PFSK-1 (cell line): ENCODE results near the gene VAPB.

ENCODE experiments used
- FOXP2 ChIP-seq: optimal IDR thresholded peaks from 2 replicates; pipeline ENCODE3; 2011; ENCODE audit warnings: borderline replicate concordance, control low read depth, inconsistent platforms; ENCODE audit not compliant: insufficient read depth; ENCODE audit errors: extremely low read length, extremely low read depth
- POLR2AphosphoS5 ChIP-seq: IDR thresholded peaks from 2 replicates; pipeline ENCODE4 v1.6.1; 2012; ENCODE audit warnings: low read depth, mild to moderate bottlenecking, control low read depth, low read length, moderate library complexity
- SIN3A ChIP-seq: IDR thresholded peaks from 2 replicates; pipeline ENCODE4 v1.6.1; 2012; ENCODE audit warnings: mild to moderate bottlenecking, low read length, moderate library complexity, borderline replicate concordance; ENCODE audit not compliant: insufficient read depth
- TAF1 ChIP-seq: IDR thresholded peaks from 2 replicates; pipeline ENCODE4 v1.6.1; 2012; ENCODE audit warnings: low read length, control low read depth, borderline replicate concordance; ENCODE audit not compliant: insufficient read depth
- TF ChIP-seq, protein P1 (sequence below), 2 experiments: IDR thresholded peaks; 2 replicates each; pipeline versions ENCODE4 v1.6.1 to v1.8.0; 2011 to 2012; ENCODE audit warnings: low read depth in 2 of 2, low read length in 2 of 2, control low read depth in 1 of 2, inconsistent platforms in 1 of 2, mild to moderate bottlenecking in 1 of 2, moderate library complexity in 1 of 2; ENCODE audit not compliant: insufficient read depth in 1 of 2

VAPB gene

DNA sequence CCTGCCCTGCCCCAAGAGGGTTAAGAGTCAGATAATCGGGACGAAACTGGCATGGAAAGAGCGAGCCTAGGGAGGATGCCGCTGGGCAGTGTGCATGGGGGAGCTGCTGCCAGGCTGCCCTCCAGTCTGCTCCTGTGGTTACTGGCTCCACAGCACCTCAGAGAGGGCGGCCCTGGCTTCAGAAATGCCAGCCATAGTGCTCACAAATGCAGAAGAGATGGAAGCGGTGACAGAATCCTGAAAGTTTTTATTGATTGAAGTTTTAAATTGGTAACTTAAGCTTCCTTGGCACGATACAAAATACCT, 57.9 kb downstream of the VAPB start:
- TF ChIP-seq, protein P1, sequence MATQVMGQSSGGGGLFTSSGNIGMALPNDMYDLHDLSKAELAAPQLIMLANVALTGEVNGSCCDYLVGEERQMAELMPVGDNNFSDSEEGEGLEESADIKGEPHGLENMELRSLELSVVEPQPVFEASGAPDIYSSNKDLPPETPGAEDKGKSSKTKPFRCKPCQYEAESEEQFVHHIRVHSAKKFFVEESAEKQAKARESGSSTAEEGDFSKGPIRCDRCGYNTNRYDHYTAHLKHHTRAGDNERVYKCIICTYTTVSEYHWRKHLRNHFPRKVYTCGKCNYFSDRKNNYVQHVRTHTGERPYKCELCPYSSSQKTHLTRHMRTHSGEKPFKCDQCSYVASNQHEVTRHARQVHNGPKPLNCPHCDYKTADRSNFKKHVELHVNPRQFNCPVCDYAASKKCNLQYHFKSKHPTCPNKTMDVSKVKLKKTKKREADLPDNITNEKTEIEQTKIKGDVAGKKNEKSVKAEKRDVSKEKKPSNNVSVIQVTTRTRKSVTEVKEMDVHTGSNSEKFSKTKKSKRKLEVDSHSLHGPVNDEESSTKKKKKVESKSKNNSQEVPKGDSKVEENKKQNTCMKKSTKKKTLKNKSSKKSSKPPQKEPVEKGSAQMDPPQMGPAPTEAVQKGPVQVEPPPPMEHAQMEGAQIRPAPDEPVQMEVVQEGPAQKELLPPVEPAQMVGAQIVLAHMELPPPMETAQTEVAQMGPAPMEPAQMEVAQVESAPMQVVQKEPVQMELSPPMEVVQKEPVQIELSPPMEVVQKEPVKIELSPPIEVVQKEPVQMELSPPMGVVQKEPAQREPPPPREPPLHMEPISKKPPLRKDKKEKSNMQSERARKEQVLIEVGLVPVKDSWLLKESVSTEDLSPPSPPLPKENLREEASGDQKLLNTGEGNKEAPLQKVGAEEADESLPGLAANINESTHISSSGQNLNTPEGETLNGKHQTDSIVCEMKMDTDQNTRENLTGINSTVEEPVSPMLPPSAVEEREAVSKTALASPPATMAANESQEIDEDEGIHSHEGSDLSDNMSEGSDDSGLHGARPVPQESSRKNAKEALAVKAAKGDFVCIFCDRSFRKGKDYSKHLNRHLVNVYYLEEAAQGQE (IDR thresholded peaks at IDR 0.05; ENCODE audit: insufficient read depth in 1 of 2, low read depth in 2 of 2, low read length in 2 of 2) = no peak
- TF ChIP-seq FOXP2 (no peak), SIN3A (no peak), POLR2AphosphoS5 (no peak), TAF1 (no peak)

DNA sequence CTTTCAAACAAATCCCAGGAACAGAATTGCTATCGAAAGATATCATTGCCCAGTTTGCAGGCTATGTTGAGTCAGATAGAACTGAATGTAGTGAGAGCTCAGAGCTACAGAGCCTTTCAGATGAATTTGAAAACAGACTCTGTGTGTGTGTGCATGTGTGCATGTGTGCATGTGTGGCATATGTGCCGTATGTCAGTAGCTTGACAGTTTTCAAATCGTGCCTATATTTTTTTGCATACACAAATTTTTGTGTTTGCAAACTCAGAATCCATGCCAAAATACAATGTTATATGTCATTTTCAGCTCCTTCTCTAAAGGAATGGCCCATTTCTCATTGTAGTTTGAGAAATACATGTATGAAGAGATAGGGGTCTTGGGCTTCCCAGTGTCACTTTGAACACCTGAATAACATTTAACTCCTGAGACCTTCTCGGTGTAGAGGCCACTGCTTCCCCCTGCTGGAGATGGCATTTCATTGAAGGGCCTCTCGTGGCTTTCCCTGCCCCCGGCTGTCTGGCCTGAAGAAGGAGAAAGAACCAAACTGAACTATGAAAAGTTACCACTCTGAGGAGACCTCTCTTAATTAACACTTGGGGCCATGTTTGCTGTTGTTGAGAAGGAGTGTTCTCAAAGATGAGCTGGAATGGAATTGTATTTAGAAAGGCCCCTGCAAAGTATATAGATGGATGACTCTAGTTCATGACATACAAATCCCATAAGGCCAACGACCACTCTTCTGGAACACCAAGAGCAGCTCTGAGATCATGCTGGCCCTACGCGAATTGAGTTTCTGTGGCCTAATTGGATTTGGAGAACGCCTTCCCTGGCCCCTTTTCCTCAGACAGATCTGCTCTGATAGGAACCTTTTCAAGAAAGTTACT, 58.7 kb downstream of the VAPB start:
- TF ChIP-seq SIN3A (no peak), POLR2AphosphoS5 (no peak), TAF1 (no peak), FOXP2 (no peak)
- TF ChIP-seq, protein P1 (IDR thresholded peaks at IDR 0.05; ENCODE audit: insufficient read depth in 1 of 2, low read depth in 2 of 2, low read length in 2 of 2) = no peak

DNA sequence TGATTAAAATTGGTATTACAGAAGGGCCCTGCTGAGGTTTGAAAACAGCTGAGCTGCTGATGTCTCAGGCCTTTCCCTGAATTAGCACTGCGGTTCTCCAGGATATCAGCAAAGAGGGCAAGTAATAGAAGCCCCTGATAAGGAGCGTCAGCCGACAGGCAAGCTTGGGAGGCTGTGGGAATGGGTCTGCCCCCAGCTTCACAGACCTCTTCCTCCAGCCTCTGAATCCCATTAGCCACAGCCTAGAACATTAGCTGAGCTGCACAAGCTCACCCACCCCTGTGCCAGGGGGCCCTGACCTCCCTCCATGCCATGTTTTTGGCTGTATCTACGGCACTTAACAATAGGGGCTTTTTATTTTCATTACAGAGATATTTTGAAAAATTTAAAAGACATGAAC, 59.9 kb downstream of the VAPB start:
- no peak for TF ChIP-seq SIN3A
- TF ChIP-seq POLR2AphosphoS5 = no peak
- TF ChIP-seq TAF1 = no peak
- TF ChIP-seq, protein P1 (IDR thresholded peaks at IDR 0.05; ENCODE audit: insufficient read depth in 1 of 2, low read depth in 2 of 2, low read length in 2 of 2) = no peak
- no peak for TF ChIP-seq FOXP2

DNA sequence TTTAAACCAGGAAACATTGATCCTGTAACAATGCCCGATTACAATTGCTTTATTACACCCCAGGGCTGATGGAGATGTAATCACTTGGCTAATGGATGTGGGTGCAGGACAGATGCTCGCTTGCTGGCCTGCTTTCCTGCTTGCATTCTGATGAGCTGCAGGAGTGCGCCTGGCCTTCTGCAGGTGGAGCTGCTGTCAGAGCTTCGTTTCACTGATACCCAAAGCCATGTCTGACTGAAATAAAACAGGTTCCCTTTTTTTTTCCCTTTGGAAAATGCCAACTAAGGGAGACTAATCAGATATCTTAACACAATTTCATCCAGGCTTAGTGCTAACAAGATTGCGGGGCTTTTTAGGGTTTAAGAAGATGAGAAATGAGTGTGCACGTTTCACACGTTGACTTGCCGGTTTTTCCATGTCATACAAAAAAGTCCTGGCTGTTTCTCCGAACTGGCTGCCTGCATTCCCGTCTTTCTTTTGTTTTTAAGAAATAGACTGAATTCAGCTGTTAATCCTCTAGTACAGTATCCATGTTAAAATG, 60.7 kb downstream of the VAPB start:
- no peak for TF ChIP-seq POLR2AphosphoS5
- no peak for TF ChIP-seq TAF1
- TF ChIP-seq SIN3A = no peak
- TF ChIP-seq, protein P1 (IDR thresholded peaks at IDR 0.05; ENCODE audit: insufficient read depth in 1 of 2, low read depth in 2 of 2, low read length in 2 of 2) = no peak
- no peak for TF ChIP-seq FOXP2
